Vagina (tissue), 2 donors: Measurements from ENCODE around the gene TUBGCP2.

Experiments
- CTCF ChIP-seq, 3 experiments: fragments of 450-650 bp in 2 of 3; fragments of 200-600 bp in 1 of 3; sonication (generic) in 1 of 3; IDR thresholded peaks; one replicate each; pipeline ENCODE4 v1.5.1; 2017 to 2019; ENCODE audit warnings: antibody characterized with exemption in 3 of 3, mild to moderate bottlenecking in 2 of 3, moderate library complexity in 2 of 3
- POLR2A ChIP-seq, 2 donors: fragments of 450-650 bp; IDR thresholded peaks; one replicate each; pipeline ENCODE4 v1.6.1; 2017; ENCODE audit warnings: antibody characterized with exemption in 2 of 2, mild to moderate bottlenecking in 2 of 2, moderate library complexity in 2 of 2
- POLR2AphosphoS5 ChIP-seq, 2 donors: sonication (generic); formaldehyde crosslinking; IDR thresholded peaks; one replicate each; pipeline ENCODE4 v1.9.0; 2017; ENCODE audit warnings: antibody characterized with exemption in 2 of 2, mild to moderate bottlenecking in 2 of 2, low read depth in 1 of 2; ENCODE audit not compliant: insufficient read depth in 1 of 2

GRCh38 chr10:133249975-133250754, 58.5 kb downstream of the TUBGCP2 start:
- no peak for TF ChIP-seq CTCF (IDR thresholded peaks at IDR 0.05)
- TF ChIP-seq POLR2A (IDR thresholded peaks at IDR 0.05): no peak
- TF ChIP-seq POLR2AphosphoS5 (IDR thresholded peaks at IDR 0.05; ENCODE audit: insufficient read depth in 1 of 2, low read depth in 1 of 2): no peak
